ENCODE data around the gene KCNH1. TPM values are rescaled to one million over a fixed set of nuclear protein-coding genes. Genes with fewer than 3 reads are reported as not detected.

The KCNH1 gene
- total and polyA plus RNA-seq, 9 of the 15 experiments (the other 6 are each of a cell fraction or from before 2014, with no cell fraction given) = not detected

DNA sequence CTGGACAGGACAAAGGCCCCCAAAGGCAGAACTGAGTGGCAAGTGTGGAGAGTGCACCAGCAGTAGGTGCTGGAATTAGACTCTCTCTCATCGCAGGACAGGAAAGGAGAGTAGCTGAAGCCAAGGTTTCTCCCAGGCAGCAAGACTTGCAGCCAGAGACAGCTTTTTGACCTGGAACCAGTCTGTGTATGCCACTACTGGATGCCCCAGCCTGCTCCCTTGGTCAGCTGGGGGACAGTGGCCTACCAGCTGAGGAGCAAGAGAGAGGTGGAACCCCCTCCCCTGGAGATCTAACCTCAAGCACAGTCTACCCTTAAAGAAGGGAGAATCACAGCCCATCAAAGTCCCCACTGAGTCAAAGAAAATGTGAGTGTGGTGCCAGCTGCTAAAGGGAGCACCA lies 375.7 kb downstream of the KCNH1 start:
- no peak for FAIRE-seq
- no peaks in the 10 kb centered on the region for H3K4me1 ChIP-seq (replicated peaks in 1 of 2; ENCODE audit: control insufficient read depth in 2 of 2, insufficient read depth in 2 of 2, low read length in 2 of 2)
- H2AFZ ChIP-seq (ENCODE audit: low read depth, low read length) = no peak overlapping the region
- in situ Hi-C loops (cut with MboI) (no loop called here), intact Hi-C loops (cut with micrococcal nuclease) (no loop called here)
- peaks cover 0 to 3% of the 10 kb centered on the region in 2 experiments; a peak in 1 of 5 replicates for H3K27me3 ChIP-seq (ENCODE audit: control insufficient read depth in 2 of 2, insufficient read depth in 2 of 2, low read length in 2 of 2)
- POLR2A ChIA-PET = no interaction called here
- H3K27ac ChIP-seq (ENCODE audit: extremely low read depth, low read depth, low read length) = no peak overlapping the region
- no peaks in the 10 kb centered on the region for H3K36me3 ChIP-seq (ENCODE audit: control insufficient read depth, insufficient read depth, low read length)
- no peaks in the 10 kb centered on the region for H3K9me3 ChIP-seq (replicated peaks; ENCODE audit: control insufficient read depth, insufficient read depth, low read depth, low read length)
- WGBS (ENCODE audit: insufficient coverage, low coverage, missing lambda C conversion rate) = 0% methylated on average over 1 of the region's 1 CpG
- H3K4me2 ChIP-seq (ENCODE audit: insufficient read depth, low read length) = no peak overlapping the region
- H3K4me3 ChIP-seq = no peak overlapping the region
- no peaks in the 10 kb centered on the region for H3K9me1 ChIP-seq (ENCODE audit: control insufficient read depth, insufficient read depth, low read length)
- no peaks in the 10 kb centered on the region for H4K20me1 ChIP-seq (replicated peaks; ENCODE audit: control insufficient read depth, insufficient read depth, low read length)
- no peaks in the 10 kb centered on the region for H3K79me2 ChIP-seq (ENCODE audit: control insufficient read depth, insufficient read depth, low read length)
- TF ChIP-seq, protein P1, sequence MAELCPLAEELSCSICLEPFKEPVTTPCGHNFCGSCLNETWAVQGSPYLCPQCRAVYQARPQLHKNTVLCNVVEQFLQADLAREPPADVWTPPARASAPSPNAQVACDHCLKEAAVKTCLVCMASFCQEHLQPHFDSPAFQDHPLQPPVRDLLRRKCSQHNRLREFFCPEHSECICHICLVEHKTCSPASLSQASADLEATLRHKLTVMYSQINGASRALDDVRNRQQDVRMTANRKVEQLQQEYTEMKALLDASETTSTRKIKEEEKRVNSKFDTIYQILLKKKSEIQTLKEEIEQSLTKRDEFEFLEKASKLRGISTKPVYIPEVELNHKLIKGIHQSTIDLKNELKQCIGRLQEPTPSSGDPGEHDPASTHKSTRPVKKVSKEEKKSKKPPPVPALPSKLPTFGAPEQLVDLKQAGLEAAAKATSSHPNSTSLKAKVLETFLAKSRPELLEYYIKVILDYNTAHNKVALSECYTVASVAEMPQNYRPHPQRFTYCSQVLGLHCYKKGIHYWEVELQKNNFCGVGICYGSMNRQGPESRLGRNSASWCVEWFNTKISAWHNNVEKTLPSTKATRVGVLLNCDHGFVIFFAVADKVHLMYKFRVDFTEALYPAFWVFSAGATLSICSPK (IDR thresholded peaks at IDR 0.05; ENCODE audit: borderline replicate concordance) = no peak
- TF ChIP-seq MAFG (tag; conservative IDR thresholded peaks at IDR 0.05) (no peak), EP300 (IDR thresholded peaks at IDR 0.05; ENCODE audit: low read length) (no peak), RAD21 (CRISPR knock-in tag; conservative IDR thresholded peaks at IDR 0.05 in 1 of 2, IDR thresholded peaks at IDR 0.05 in 1 of 2) (no peak), SMAD3 (CRISPR knock-in tag; conservative IDR thresholded peaks at IDR 0.05) (no peak), U2AF1 (optimal IDR thresholded peaks at IDR 0.05; ENCODE audit: low read depth, low read length) (no peak), ZBTB8A (IDR thresholded peaks at IDR 0.05; ENCODE audit: partially characterized antibody) (no peak)
- TF ChIP-seq, protein P2, sequence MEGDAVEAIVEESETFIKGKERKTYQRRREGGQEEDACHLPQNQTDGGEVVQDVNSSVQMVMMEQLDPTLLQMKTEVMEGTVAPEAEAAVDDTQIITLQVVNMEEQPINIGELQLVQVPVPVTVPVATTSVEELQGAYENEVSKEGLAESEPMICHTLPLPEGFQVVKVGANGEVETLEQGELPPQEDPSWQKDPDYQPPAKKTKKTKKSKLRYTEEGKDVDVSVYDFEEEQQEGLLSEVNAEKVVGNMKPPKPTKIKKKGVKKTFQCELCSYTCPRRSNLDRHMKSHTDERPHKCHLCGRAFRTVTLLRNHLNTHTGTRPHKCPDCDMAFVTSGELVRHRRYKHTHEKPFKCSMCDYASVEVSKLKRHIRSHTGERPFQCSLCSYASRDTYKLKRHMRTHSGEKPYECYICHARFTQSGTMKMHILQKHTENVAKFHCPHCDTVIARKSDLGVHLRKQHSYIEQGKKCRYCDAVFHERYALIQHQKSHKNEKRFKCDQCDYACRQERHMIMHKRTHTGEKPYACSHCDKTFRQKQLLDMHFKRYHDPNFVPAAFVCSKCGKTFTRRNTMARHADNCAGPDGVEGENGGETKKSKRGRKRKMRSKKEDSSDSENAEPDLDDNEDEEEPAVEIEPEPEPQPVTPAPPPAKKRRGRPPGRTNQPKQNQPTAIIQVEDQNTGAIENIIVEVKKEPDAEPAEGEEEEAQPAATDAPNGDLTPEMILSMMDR (IDR thresholded peaks at IDR 0.05 in 2 of 3, conservative IDR thresholded peaks at IDR 0.05 in 1 of 3; ENCODE audit: insufficient read depth in 2 of 3, low read depth in 1 of 3, low read length in 3 of 3) = no peak
- DNase-seq (ENCODE audit: extremely low read depth in 1 of 4, low spot score in 3 of 4) = no peak
- no peak for ATAC-seq
- no TSS peak for BruUV-seq (replicated peaks)
- CTCF ChIA-PET (ENCODE audit: low intra/inter-chr PET ratio) = no interaction called here
- no peak overlapping the region for H3K9ac ChIP-seq (ENCODE audit: insufficient read depth in 1 of 2, low read depth in 2 of 2, low read length in 2 of 2)
